Measurements from ENCODE around the gene NLRP10.

DNA sequence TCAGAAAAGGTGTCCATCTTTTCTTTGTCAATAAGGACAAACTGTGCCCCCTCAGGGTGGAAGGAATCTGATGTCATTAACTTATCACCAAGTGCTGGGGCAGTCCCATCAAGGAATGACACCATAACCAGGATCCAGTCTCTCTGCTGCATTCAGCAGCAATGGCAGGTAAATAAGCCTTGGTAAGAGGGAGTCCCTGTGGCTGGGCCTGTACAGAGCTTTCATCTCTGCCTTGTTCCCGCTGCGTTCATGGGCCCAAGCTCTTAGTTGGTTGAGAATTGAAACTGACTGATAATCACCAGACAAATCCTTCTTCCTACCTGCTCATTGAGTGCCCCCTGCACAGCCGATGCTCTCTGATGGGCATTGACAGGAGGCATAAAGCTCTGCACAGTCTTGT, 44.6 kb upstream of the NLRP10 start:
- TF ChIP-seq POLR2AphosphoS5 (IDR thresholded peaks at IDR 0.05; ENCODE audit: low read depth, low read length): no peak
- TF ChIP-seq MXI1 (IDR thresholded peaks at IDR 0.05; ENCODE audit: low read depth, low read length): no peak
- TF ChIP-seq, protein P1, sequence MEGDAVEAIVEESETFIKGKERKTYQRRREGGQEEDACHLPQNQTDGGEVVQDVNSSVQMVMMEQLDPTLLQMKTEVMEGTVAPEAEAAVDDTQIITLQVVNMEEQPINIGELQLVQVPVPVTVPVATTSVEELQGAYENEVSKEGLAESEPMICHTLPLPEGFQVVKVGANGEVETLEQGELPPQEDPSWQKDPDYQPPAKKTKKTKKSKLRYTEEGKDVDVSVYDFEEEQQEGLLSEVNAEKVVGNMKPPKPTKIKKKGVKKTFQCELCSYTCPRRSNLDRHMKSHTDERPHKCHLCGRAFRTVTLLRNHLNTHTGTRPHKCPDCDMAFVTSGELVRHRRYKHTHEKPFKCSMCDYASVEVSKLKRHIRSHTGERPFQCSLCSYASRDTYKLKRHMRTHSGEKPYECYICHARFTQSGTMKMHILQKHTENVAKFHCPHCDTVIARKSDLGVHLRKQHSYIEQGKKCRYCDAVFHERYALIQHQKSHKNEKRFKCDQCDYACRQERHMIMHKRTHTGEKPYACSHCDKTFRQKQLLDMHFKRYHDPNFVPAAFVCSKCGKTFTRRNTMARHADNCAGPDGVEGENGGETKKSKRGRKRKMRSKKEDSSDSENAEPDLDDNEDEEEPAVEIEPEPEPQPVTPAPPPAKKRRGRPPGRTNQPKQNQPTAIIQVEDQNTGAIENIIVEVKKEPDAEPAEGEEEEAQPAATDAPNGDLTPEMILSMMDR (IDR thresholded peaks at IDR 0.05): no peak
- no peak for TF ChIP-seq TEAD4 (IDR thresholded peaks at IDR 0.05; ENCODE audit: borderline replicate concordance, insufficient read depth)
- TF ChIP-seq, protein P2, sequence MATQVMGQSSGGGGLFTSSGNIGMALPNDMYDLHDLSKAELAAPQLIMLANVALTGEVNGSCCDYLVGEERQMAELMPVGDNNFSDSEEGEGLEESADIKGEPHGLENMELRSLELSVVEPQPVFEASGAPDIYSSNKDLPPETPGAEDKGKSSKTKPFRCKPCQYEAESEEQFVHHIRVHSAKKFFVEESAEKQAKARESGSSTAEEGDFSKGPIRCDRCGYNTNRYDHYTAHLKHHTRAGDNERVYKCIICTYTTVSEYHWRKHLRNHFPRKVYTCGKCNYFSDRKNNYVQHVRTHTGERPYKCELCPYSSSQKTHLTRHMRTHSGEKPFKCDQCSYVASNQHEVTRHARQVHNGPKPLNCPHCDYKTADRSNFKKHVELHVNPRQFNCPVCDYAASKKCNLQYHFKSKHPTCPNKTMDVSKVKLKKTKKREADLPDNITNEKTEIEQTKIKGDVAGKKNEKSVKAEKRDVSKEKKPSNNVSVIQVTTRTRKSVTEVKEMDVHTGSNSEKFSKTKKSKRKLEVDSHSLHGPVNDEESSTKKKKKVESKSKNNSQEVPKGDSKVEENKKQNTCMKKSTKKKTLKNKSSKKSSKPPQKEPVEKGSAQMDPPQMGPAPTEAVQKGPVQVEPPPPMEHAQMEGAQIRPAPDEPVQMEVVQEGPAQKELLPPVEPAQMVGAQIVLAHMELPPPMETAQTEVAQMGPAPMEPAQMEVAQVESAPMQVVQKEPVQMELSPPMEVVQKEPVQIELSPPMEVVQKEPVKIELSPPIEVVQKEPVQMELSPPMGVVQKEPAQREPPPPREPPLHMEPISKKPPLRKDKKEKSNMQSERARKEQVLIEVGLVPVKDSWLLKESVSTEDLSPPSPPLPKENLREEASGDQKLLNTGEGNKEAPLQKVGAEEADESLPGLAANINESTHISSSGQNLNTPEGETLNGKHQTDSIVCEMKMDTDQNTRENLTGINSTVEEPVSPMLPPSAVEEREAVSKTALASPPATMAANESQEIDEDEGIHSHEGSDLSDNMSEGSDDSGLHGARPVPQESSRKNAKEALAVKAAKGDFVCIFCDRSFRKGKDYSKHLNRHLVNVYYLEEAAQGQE (IDR thresholded peaks at IDR 0.05; ENCODE audit: low read depth, low read length): no peak
- TF ChIP-seq FOXJ3 (CRISPR knock-in tag; IDR thresholded peaks at IDR 0.05): no peak
- TF ChIP-seq EZH2phosphoT487 (IDR thresholded peaks at IDR 0.05; ENCODE audit: borderline replicate concordance, low read depth): no peak

Measured in SK-N-SH (cell line).